ENCODE measurements around the gene C22orf23.

DNA sequence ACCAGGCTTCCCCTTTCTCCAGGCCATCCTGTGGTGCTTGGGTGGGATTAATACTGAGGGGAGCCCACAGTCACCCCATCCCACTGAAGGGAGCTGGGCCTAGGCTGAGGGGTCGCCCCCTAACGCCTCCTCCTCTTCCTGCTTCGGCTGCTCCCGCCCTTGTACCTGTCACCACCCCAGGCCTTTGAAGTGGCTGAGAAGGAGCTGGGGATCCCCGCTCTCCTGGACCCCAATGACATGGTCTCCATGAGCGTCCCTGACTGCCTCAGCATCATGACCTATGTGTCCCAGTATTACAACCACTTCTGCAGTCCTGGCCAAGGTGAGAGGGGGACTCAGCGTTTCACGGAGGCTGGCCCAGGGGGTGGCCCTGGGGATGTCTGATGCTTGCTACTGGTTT, 41.2 kb downstream of the C22orf23 start:
- no peak for TF ChIP-seq CTCF (IDR thresholded peaks at IDR 0.05; ENCODE audit: insufficient read depth, low read depth, low read length)
- TF ChIP-seq EZH2 (IDR thresholded peaks at IDR 0.05; ENCODE audit: insufficient read depth, low read length) = no peak

All from astrocyte (in vitro differentiated cells and primary cell).